GM19043 (cell line): ENCODE results near the gene C1orf21.

Source experiments
- ATAC-seq: cut with Tn5 transposase; IDR thresholded peaks from one replicate; pipeline ENCODE4 v1.9.1; 2021; ENCODE audit warnings: low read depth; ENCODE audit not compliant: unreplicated experiment

C1orf21 gene

GRCh38 chr1:184641894-184642293, 255.1 kb downstream of the C1orf21 start:
- ATAC-seq: no peak

GRCh38 chr1:184643661-184644060, 256.8 kb downstream of the C1orf21 start:
- no peak for ATAC-seq

- ATAC-seq: no peak
Observed at GRCh38 chr1:184644771-184645170, 257.9 kb downstream of the C1orf21 start.

GRCh38 chr1:184646178-184646701, 259.4 kb downstream of the C1orf21 start:
- no peak for ATAC-seq

GRCh38 chr1:184646824-184647223, 260.0 kb downstream of the C1orf21 start:
- no peak for ATAC-seq

- ATAC-seq: no peak
Observed at GRCh38 chr1:184647471-184647870, 260.6 kb downstream of the C1orf21 start.

GRCh38 chr1:184648160-184648855, 261.5 kb downstream of the C1orf21 start:
- ATAC-seq: no peak

- no peak for ATAC-seq
Observed at GRCh38 chr1:184648856-184649201, 262.0 kb downstream of the C1orf21 start.

GRCh38 chr1:184649451-184649888, 262.6 kb downstream of the C1orf21 start:
- ATAC-seq: peak; percentile 71

- no peak for ATAC-seq
Observed at GRCh38 chr1:184650177-184650866, 263.5 kb downstream of the C1orf21 start.

- ATAC-seq: no peak
Observed at GRCh38 chr1:184655185-184655584, 268.4 kb downstream of the C1orf21 start.

GRCh38 chr1:184656221-184656620, 269.4 kb downstream of the C1orf21 start:
- no peak for ATAC-seq

- ATAC-seq: no peak
Observed at GRCh38 chr1:184658055-184658454, 271.2 kb downstream of the C1orf21 start.

- ATAC-seq: no peak
Observed at GRCh38 chr1:184660462-184661191, 273.8 kb downstream of the C1orf21 start.

GRCh38 chr1:184661801-184662200, 275.0 kb downstream of the C1orf21 start:
- ATAC-seq: no peak

GRCh38 chr1:184664042-184664660, 277.3 kb downstream of the C1orf21 start:
- peak; percentile 88 for ATAC-seq

GRCh38 chr1:184664661-184665060, 277.8 kb downstream of the C1orf21 start:
- ATAC-seq: no peak

GRCh38 chr1:184665360-184665759, 278.5 kb downstream of the C1orf21 start:
- no peak for ATAC-seq

- ATAC-seq: no peak
Observed at GRCh38 chr1:184669391-184669790, 282.6 kb downstream of the C1orf21 start.

- no peak for ATAC-seq
Observed at GRCh38 chr1:184672013-184672726, 285.3 kb downstream of the C1orf21 start.
